Measurements from ENCODE around the gene NTRK3.

DNA sequence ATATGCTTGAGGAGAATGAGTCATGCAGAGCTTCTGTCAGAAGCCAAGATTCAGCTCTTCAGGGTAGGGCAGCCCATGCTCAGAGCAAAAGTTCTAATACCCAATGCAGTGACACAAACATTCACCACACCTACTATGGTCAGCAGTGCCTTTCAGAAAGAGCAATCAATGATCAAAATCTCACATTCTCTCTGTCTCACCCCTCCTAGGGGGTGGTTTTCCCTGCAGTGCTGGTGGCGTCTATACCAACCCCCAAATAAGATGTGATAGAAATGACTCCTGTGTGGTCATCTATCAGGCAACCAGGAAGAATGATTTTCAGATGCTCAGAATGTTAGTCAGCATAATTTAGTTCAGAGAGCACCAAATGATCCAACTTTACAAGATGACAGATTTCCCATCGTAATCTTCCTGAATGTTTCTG is 385.3 kb downstream of the NTRK3 start:
- no peak for TF ChIP-seq FOXA1 (IDR thresholded peaks at IDR 0.05)
- TF ChIP-seq FOXM1 (IDR thresholded peaks at IDR 0.05; ENCODE audit: borderline replicate concordance), result no peak
- no peak for TF ChIP-seq NFRKB (IDR thresholded peaks at IDR 0.05)

All from HEK293T (cell line).